ENCODE results near the gene ATP5MK. TPM values are rescaled to one million over a fixed set of nuclear protein-coding genes. Genes with fewer than 3 reads are reported as not detected.

ATP5MK gene
- total RNA-seq, result 84.4 TPM

GRCh38 chr10:103396067-103396788 lies at the start of gene ATP5MK, which contains the start of gene PDCD11:
Gene ATP5MK (minus strand): TSS chr10:103396475. CDS start chr10:103392457, 4,018 bp downstream.
Gene PDCD11 (plus strand): TSS chr10:103396626. CDS start chr10:103398427, 1,801 bp downstream.

GRCh38 chr10:103367782-103368518 lies 28.3 kb downstream of the ATP5MK start, which contains the start of gene TAF5:
Gene TAF5 (plus strand): TSS chr10:103367976. CDS start chr10:103367990, 14 bp downstream.

GRCh38 chr10:103350517-103351260 lies 45.6 kb downstream of the ATP5MK start, which contains the start of gene PCGF6:
Gene PCGF6 (minus strand): TSS chr10:103351140. CDS start chr10:103351066, 74 bp downstream.

Other genes starting within 250 kb of the ATP5MK start
- 259 TPM for gene NT5C2, start 203.2 kb downstream of the ATP5MK start, total RNA-seq
- gene RPEL1, start 150.6 kb downstream of the ATP5MK start, total RNA-seq, result not detected
- 102 TPM for gene INA, start 119.3 kb downstream of the ATP5MK start, total RNA-seq
- 13.7 TPM for gene PCGF6, start 45.3 kb downstream of the ATP5MK start, total RNA-seq
- 12.9 TPM for gene TAF5, start 28.5 kb downstream of the ATP5MK start, total RNA-seq
- gene PDCD11, start 151 bp upstream of the ATP5MK start, total RNA-seq, result 33.3 TPM
- 12.4 TPM for gene CALHM2, start 55.9 kb upstream of the ATP5MK start, total RNA-seq
- gene CALHM1, start 62.4 kb upstream of the ATP5MK start, total RNA-seq, result not detected
- not detected for gene CALHM3, start 82.8 kb upstream of the ATP5MK start, total RNA-seq
- gene NEURL1, start 97.2 kb upstream of the ATP5MK start, total RNA-seq, result 16.8 TPM

Data from camera-type eye (tissue), 1 donor.